ENCODE data around the gene TMCO1.
"Not testable (repeated sequence)": the region's sequence is repeated elsewhere in the genome, so short reads cannot be mapped to it uniquely, and the experiment has no call there.

The TMCO1 gene

GRCh38 chr1:165683848-165684485, 84.7 kb downstream of the TMCO1 start:
- no peak for DNase-seq

GRCh38 chr1:165680773-165681172, 87.9 kb downstream of the TMCO1 start:
- DNase-seq = not testable (repeated sequence)

GRCh38 chr1:165680303-165680702, 88.4 kb downstream of the TMCO1 start:
- no peak for DNase-seq

- DNase-seq = peak; percentile 10
These were observed 89.2 kb downstream of the TMCO1 start for GRCh38 chr1:165679282-165680036.

- DNase-seq = no peak
These were observed 90.2 kb downstream of the TMCO1 start for GRCh38 chr1:165678509-165678908.

All from DMS53 (cell line).